ENCODE data around the gene MTF2.
"Not testable (repeated sequence)": the region's sequence is repeated elsewhere in the genome, so short reads cannot be mapped to it uniquely, and the experiment has no call there.

Gene MTF2

DNA sequence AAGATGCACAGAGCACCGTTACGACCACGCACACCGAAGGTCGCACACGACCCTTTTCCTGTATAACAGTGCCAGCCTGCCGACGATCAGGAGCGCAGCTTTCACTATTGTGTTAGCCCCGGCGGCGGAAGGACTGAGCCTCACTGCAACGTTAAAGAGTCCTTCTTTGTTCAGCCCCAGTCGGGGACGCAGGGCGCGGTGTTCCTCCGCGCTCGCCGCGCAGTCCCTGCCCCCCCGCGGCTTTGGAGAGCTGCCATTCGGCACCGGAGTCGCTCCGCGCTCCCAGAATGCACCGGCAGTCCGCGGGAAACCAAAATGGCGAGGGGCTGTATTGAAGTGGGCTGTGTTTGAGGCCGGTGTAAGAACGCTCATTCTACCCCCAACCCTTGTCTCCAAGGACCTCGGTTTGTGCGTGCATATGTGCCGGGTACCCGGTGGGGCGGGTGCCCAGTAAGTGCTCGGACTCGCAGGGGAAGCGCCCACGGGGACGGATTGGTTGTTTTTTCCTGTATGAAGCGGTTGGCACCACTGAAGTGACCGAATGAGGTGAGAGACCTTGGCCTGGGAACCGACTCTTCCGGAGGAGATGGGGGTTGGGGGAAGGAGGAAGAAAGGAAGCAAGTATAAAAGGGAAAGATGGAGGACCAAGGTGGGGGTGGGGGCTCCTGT is at the start of gene MTF2:
Gene MTF2 (plus strand): TSS at position 298 of the 669 bp plus-strand sequence. CDS start 244 bp downstream, at position 542.
- peak; percentile 92 to 93 for DNase-seq (ENCODE audit: low read depth in 2 of 2)

DNA sequence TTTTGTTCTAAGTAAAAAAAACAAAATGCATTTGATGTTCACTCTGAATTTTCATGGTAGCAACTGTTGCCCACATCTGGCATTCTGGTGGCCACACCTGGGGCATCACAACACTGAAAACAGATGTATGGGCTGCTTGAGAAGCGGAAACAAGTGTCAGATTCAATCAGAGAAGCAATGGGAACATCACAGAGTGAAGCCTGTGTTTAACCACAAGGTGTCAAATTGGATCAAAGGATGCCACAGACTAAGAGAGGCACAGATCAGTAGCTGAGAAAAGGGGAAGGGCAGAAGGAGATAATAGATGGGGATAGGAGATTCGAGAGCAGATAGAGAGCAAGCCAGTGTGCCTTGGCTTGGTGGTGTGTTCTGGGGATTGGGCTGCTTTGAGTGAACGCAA is 49.8 kb upstream of the MTF2 start:
- no peak for DNase-seq (ENCODE audit: low read depth in 2 of 2)

DNA sequence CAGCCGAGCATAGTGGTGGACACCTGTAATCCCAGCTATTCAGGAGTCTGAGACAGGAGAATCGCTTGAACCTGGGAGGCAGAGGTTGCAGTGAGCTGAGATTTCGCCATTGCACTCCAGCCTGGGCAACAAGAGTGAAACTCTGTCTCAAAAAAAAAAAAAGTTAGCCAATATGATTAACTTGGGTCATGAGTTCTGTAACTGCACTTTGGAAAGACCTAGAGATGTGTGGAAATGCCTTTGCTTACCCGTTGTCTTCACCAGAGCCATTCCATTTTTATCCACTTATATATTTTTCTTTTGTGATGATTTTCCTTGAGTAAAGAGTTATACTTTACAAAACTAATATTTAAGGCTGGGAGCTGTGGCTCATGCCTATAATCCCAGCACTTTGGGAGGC is 48.9 kb upstream of the MTF2 start:
- not testable (repeated sequence) for DNase-seq (ENCODE audit: low read depth in 2 of 2)

DNA sequence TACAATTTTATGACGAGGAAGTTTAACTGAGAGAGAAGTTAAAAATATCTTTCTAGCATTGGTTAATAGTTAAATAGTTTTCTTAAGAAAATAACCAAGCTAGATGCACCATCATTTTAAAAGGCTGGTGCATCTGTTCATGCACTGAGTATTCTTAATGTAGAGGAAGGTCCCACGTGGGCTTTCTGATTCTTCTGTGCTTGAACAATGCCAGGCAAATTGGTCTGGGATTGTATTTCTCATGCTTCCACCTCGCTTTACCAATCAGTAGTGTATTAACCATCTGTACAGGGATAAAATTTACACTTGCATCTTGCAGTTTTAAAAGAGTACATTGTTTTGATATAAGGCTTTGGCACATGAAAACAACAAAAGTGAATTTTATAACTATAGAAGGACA is 47.4 kb upstream of the MTF2 start:
- DNase-seq (ENCODE audit: low read depth in 2 of 2), result no peak

DNA sequence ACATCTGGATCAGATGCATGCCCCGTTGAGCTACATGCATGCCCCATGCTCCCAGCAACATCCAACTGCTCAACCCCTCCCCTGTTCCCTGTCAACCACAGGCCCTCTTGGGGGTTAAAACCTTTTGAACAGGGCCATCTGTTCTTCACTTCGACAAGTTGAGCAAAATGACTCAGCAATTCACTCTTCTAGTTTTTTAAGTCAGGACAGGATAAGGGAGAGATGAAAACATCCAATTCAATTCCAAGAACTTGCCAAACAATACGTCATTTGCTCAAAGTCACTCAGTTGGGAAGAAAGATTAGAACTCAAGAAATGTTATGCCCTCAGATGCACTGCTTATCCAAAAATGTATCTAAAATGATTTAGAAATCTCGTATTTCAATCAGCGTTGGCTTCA is 46.1 kb upstream of the MTF2 start:
- DNase-seq (ENCODE audit: low read depth in 2 of 2), result no peak

DNA sequence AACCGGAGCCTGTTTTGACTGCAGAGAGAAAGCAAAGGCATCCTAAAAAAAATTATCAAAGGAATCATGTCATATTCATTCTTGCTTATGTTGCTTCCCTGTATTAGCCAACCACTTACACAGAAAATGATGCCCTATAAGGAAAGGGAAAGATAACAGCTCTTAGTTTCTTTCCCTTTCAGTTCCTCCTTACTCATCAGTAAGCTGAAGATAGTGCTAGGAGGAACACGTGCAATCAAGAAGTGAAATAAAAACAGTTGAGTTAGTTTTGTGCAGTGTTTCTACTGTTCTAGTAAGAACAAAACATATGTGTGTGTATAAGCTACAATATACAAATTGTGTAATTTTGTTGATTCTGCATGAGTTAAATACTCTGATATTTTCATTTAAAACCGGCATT is 45.3 kb upstream of the MTF2 start:
- DNase-seq (ENCODE audit: low read depth in 2 of 2), result no peak

DNA sequence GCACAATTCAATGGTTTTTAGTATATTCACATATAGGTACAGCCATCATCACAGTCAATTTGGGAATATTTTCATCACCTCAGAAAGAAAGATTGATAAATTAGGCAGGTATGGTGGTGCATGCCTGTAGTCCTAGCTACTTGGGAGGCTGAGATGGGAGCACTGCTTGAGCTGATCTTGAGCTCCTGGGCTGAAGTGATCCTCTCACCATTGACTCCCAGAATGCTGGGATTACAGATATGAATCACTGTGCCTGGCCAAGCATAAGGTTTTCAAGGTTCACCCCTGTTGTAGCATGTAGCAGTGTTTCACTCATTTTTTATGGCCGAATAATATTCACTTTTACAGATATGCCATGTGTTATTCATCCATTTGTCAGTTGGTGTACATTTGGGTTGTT is 44.7 kb upstream of the MTF2 start:
- DNase-seq (ENCODE audit: low read depth in 2 of 2), result no peak

DNA sequence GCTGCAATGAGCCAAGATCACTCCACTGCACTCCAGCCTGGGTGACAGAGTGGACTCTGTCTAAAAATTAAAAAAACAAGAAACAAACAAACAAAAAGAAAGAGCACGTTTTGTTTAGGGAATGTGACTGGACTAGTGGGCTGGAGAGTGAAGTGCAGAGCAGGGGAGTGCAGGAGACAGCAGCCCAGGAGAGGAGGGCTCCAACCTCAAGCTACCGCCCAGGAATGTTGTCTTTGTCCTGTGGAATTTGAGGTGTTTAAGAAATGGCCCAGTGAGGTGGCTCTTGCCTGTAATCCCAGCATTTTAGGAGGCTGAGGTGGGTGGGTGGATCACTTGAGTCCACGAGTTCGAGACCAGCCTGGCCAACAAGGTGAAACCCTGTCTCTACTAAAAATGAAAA is 42.4 kb upstream of the MTF2 start:
- DNase-seq (ENCODE audit: low read depth in 2 of 2), result no peak

DNA sequence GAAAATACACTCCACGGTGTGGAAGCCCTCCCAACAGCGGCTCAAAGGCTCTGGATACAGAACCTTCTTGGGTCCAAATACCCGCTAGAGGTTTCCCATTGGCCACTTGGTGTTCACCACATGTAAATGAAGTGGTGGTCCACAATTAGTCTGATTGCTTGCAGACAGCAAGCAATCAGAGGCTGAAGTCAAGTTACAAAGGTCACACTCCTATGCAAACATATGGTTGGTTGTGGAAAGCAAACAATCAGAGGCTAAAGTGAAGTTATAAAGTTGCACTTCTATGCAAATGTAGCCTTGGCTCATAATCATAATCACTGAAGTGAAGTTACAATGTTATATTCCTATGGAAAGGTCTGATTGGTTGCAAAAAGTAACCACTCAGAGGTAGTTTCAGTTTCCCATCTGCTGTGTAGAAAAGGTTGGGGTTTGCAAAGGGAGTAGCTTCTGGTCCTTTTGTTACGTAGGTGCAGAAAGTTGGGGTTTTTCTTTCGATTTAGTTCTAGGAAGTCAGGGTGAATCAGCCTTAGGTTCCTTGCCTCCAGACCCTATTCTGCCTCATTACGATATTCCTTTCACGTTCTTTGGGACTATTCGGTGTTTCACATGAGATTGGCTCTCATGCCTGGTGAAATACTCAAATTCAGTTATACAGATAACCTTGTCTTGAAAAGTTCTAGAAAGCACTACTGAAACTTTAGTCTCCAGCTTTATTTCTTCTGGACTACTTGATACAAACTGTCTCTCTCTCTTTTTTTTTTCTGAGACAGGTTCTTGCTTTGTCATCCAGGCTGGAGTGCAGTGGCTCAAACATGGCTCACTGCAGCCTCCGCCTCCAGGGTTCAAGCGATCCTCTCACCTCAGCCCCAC is 36.7 kb upstream of the MTF2 start:
- DNase-seq (ENCODE audit: low read depth in 2 of 2), result no peak

DNA sequence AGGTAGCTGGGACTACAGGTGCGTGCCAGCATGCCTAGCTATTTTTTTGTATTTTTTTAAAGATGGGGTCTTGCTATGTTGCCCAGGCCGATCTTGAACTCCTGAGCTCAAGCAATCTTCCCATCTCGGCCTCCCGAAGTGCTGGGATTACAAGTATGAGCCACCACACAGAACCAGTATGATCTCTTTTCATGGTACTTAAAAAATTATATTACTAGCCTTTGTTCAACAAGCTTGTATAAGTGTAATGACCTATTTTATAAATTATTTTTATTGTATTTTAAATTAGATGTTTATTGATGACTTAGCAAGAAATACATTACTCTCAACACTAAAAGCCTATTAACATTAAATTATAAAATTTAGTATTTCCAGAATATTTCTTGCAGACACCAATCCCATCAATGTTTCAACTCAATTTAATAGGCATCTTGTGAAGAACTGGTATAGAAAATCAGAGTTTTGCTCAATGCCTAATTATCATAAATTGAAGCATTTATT is 36.0 kb upstream of the MTF2 start:
- no peak for DNase-seq (ENCODE audit: low read depth in 2 of 2)

DNA sequence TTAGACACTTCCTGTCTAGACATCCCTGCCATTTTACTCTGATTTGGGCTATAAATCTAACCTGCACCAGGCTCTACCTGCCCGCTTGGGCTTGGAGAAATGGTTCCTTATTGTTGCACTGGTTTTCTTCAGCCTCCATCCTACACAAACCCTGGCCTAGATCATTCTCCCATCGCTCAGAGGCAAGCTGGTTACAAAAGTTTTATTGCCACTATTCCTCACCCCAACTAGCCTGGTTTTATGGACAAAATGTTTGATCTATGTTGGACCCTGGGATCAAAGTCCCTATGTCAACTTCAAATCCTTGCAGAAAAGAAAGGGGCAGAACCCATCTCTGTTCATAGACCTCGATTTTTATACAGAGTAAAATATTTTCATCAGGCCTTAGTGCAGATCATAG is 31.5 kb upstream of the MTF2 start:
- DNase-seq (ENCODE audit: low read depth in 2 of 2), result no peak

DNA sequence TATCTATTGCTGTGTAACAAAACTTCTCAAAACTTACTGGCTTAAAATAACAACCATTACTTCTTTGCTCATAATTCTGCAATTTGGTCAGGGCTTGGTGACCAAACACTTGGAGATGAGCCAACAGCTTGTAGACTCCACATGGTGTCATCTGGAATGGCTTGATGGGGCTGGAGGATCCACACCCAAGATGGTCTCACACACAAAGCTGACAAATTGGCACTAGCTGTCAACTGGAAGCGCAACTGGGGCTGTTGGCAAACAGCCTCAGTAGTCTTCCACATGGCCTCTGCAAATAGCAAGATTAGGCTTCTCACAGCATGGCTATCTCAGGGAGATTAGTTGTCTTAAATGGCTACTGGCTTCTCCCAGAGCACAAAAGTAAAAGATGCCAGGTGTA is 27.1 kb upstream of the MTF2 start:
- no peak for DNase-seq (ENCODE audit: low read depth in 2 of 2)

DNA sequence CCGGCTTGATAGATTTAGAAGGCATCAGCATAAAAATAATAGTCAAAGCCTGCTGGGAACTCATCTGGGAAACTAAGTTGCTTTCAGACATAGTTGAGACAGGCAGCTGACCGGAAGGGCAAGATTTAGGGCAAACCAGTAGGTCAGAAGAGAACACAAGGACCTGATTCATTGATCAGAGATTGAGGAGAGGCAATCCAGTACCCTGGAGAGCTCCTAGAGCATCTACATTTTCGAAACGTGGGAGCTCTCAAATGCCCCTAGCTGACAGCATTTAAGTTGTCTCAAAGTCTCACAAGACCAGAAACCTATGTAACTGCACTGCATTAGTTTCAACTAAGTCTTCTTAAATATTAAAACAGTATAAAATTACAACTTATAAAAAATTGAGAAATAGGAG is 22.9 kb upstream of the MTF2 start:
- DNase-seq (ENCODE audit: low read depth in 2 of 2), result no peak

DNA sequence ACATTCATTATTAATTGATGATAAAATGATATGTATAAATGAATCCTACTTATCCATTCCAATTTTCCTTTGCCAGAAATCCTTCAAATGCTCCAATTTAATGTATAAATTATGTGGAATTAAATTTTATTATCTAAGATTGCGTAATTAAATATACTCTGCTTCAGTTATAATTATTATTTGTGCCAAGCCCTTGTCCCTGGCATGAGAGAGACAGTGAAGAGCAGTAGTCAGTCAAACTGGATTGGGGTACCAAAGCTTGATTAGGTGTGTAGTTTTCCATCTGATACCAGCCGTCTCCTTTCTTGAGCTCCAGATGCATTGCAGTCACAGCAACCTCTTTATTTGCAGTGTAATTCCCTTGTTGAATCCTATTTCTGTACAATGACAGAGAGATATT is 22.4 kb upstream of the MTF2 start:
- no peak for DNase-seq (ENCODE audit: low read depth in 2 of 2)

DNA sequence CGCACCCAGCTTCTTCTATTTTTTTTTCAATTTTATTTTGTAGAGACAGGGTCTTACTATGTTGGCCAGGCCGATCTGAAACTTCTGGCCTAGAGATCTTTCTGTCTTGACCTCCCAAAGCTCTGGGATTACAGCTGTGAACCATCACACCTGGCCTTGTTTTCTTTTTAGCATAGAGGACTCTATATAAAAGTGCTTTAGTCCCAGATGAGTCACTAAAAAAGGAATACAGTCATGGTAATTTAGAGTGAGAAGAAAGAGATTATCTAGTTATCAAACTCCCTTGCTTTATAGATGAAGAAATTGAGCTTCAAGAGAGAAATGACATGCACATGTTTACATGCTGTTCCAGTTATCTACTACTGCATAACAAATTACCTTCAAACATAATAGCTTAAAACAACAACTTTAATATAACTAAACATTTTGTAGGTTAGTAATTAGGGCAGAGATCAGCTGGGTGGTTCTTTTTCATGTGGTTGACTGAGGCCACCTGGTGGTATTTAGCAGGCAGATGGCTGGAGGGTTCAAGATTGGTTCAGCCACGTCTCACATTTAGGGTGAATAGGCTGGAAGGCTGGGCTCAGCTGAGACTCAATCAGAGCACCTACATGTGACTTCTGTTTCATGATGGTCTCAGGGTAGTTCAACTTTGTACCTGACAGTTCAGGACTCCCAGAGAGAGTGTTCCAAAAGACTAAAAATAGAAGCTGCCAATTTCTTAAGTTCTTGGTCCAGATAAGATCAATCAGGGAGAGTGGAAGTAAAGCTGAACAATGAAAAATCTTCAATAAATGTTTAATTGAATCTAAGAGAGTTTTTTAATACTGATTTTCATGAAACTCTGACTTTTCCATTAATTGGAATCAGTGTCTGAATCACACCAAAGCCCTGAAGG is 16.9 kb upstream of the MTF2 start:
- peak in 1 of 2 donors; percentile 12 for DNase-seq (ENCODE audit: low read depth in 2 of 2)

DNA sequence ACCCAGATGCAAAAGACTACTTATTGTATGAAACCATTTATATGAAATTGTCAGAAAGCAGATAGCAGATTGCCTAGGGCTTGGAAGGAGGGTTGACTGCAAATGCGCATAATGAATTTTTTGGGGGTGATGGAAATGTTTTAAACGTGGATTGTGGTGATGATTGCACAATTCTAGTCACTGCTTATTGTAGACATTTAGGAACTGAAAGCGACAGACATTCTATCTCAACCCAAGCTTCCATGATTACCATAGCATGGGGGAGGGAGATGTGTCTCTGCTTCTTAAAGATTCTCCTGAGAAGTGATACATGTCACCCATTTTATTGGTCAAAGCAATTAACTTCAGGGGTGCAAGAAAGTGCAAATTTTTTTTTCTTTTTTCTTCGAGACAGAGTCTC is 2.8 kb upstream of the MTF2 start:
- DNase-seq (ENCODE audit: low read depth in 2 of 2), result no peak

DNA sequence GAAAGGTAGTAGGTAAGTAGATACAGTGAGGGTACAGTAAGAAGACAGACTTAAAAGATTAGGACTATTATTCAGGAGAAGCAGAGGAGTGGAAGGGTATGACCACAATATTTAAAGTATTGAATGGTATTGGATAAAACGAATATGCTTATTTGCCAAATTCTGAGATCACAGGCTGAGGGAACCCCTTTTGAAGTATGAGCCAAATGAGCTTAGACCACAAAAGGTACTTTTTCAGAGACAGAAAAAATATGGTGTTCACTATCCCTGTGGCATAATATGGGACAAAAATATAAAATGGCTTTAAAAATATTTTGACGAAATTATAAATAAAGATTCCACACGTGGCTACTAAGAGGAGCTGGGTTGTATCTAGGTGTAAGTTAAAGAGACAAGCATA is 880 bp upstream of the MTF2 start:
- no peak for DNase-seq (ENCODE audit: low read depth in 2 of 2)

DNA sequence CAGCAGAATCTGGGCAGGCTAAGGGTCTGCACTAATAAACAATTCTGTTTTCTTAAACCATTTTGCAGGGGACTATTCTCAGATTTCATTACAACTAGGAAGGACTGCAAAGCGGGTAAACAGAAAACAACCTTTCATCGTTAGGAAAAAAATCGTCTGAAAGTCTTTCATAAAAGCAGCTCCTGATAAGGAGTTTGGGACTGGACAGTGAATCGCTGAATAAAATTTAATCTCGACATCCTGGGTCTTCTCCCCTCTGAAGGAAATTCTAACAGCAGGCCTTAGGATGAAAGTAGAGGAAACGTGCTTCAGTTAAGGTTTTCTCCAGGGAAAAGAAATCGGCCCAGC is 471 bp upstream of the MTF2 start:
- no peak for DNase-seq (ENCODE audit: low read depth in 2 of 2)

DNA sequence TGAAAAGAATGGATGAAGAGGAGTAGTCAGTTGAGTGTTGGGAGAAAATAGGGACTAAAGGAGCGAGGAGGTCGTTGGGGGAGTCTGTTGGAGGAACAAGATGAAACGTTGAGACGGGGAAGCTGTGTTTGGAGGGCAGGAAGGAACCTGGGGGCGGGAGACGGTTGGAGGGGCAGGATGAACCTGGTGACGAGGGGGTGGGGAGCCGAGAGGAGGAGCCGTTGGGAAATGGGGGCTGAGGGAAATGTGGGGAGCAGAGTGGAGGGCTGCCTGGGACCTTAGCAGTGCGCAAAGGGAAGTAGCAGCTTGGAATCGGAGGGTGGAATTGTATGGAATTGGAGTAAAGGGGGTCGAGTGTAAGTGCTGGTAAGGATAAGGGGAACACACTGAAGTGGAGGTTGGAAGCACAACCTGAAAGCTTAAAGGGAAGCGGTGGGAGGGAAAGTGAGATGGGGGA is 630 bp downstream of the MTF2 start:
- DNase-seq (ENCODE audit: low read depth in 2 of 2), result peak; percentile 9 to 16

DNA sequence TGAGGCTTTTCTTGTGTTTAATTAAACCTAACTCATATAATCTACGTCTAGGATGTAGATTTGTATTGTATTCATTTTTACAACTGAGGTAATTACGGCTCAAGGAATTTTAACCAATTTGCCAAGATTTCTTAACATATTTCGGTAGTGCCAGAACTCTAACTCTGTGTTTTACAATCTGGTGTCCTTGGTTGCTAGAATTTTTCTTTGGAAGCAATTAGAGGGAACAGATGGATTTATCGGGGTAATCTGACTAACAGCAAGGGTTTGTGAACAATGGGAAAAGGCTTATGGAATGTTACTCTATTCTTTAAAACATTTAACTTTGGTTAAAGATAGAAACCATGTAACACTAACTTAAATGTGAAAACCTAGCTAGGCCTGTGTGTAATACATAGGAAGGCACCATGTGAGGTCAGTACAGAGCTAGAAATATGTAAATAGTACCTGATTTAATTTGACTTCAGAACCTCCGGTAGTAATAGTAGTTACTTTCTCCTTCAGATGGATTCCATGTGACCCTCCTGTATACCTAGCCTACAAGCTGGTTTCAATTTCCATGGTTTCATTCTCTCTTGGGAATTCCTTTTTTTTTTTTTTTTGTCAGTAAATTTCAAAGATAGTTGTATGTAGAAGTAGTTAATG is 1.2 kb downstream of the MTF2 start:
- no peak for DNase-seq (ENCODE audit: low read depth in 2 of 2)

DNA sequence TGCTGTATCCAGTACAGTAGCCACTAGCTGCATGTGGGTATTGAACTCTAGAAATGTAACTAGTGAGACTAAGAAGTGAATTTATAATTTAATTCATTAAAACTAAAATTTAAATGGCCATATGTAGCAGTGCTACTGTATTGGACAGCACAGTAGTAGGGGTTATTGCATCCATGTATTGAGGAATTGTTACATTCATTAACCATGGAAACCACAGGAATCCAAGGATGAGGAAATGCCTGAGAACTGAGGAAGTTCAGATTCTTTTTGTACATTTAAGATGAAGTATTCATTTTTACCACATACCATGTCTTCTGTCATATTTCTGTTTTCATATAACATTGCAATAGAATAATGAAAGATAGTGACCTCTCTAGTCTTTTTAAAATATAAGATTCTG is 2.6 kb downstream of the MTF2 start:
- DNase-seq (ENCODE audit: low read depth in 2 of 2), result no peak

DNA sequence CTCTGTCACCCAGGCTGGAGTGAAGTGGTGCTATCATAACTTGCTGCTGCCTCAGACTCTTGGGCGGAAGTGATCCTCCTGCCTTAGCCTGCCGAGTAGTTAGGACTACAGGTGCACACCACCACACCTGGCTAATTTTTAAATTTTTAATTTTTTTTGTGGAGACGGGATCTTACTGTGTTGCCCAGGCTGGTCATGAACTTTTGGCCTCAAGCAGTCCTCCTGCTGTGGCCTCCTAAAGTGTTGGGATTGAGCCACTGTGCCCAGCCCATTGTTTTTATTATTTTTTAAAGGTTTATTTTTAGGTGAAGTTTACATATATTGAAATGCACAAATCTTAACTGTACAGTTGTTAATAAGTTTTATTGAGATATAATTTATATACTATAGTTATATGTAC is 3.2 kb downstream of the MTF2 start:
- no peak for DNase-seq (ENCODE audit: low read depth in 2 of 2)
